Measurements from ENCODE around the gene CCR5AS.

DNA sequence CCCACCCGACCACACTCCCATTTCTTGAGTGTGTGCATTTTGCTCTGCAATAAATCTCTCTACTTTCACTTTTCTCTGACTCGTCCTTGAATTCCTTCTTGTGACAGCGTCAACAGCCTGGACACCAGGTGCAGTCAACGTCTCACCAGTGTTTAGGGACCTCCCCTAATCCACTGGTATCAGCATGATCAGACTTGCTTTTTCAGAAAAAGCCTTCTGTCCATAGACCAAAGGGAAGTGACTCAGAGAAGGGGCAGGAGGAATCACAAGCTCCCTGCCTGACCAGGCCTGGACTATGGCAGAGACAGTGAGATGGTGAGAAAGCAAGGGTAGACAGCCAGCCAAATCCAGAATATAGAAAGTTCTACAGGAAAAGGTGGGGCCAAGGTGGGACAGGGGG, 20.7 kb downstream of the CCR5AS start:
- TF ChIP-seq, protein P1, sequence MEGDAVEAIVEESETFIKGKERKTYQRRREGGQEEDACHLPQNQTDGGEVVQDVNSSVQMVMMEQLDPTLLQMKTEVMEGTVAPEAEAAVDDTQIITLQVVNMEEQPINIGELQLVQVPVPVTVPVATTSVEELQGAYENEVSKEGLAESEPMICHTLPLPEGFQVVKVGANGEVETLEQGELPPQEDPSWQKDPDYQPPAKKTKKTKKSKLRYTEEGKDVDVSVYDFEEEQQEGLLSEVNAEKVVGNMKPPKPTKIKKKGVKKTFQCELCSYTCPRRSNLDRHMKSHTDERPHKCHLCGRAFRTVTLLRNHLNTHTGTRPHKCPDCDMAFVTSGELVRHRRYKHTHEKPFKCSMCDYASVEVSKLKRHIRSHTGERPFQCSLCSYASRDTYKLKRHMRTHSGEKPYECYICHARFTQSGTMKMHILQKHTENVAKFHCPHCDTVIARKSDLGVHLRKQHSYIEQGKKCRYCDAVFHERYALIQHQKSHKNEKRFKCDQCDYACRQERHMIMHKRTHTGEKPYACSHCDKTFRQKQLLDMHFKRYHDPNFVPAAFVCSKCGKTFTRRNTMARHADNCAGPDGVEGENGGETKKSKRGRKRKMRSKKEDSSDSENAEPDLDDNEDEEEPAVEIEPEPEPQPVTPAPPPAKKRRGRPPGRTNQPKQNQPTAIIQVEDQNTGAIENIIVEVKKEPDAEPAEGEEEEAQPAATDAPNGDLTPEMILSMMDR (IDR thresholded peaks at IDR 0.05) = no peak
- no peak for TF ChIP-seq POLR2A (IDR thresholded peaks at IDR 0.05)

All from suprapubic skin (tissue), 3 donors.